Breast epithelium (tissue), 4 donors: ENCODE data around the gene DNMBP. TPM values are rescaled to one million over a fixed set of nuclear protein-coding genes. Genes with fewer than 3 reads are reported as not detected.

ENCODE experiments used
- DNase-seq, 2 donors: peaks; one replicate each; pipeline ENCODE4 v3.0.0-alpha.2; 2019; ENCODE audit warnings: low spot score in 2 of 2
- H3K27ac ChIP-seq, 2 donors: fragments of 200-600 bp; sonication (generic) in 1 of 2; one replicate each; pipeline ENCODE4 v1.5.1; 2016 to 2019; ENCODE audit warnings: mild to moderate bottlenecking in 1 of 2
- H3K27me3 ChIP-seq, 2 donors: fragments of 200-600 bp; sonication (generic) in 1 of 2; one replicate each; pipeline versions ENCODE4 v1.5.1 to v1.6.0; 2017 to 2019; ENCODE audit warnings: control low read depth in 1 of 2, mild to moderate bottlenecking in 1 of 2
- H3K36me3 ChIP-seq: fragments of 200-600 bp; one replicate; pipeline ENCODE4 v1.5.1; 2019
- H3K4me1 ChIP-seq, 2 donors: fragments of 200-600 bp; sonication (generic); one replicate each; pipeline ENCODE4 v1.5.1; 2016 to 2019; ENCODE audit warnings: control low read depth in 1 of 2
- H3K4me3 ChIP-seq, 3 donors: fragments of 200-600 bp; sonication (generic); 1 replicate in 2 of 3; 2 replicates in 1 of 3; pipeline ENCODE4 v1.5.1; 2016 to 2019; ENCODE audit warnings: mild to moderate bottlenecking in 3 of 3, moderate library complexity in 2 of 3
- H3K9me3 ChIP-seq, 2 donors: fragments of 200-600 bp; sonication (generic) in 1 of 2; one replicate each; pipeline ENCODE4 v1.5.1; 2016 to 2019; ENCODE audit warnings: control low read depth in 1 of 2
- POLR2A ChIP-seq: fragments of 450-650 bp; IDR thresholded peaks from one replicate; pipeline ENCODE4 v1.6.1; 2016; ENCODE audit warnings: antibody characterized with exemption, mild to moderate bottlenecking, moderate library complexity
- POLR2AphosphoS5 ChIP-seq, 3 donors: sonication (generic); formaldehyde crosslinking; IDR thresholded peaks; one replicate each; pipeline ENCODE4 v1.6.1; 2017; ENCODE audit warnings: antibody characterized with exemption in 3 of 3
- intact Hi-C: fragments of 100-400 bp; cut with DNase I; formaldehyde crosslinking; loops from one replicate; pipeline ENCODE4 v1.15.1; 2023; ENCODE audit warnings: low total_unique reads
- total RNA-seq, 3 donors: library from RNA; depleted of rRNA; stranded (reverse); fragments of >200 nt; gene quantifications; one replicate each; pipeline ENCODE4 v1.1.0, GENCODE V29; 2016
- TF ChIP-seq, protein P1 (sequence below), 3 donors: fragments of 450-650 bp; IDR thresholded peaks; one replicate each; pipeline ENCODE4 v1.5.1; 2016 to 2017; ENCODE audit warnings: antibody characterized with exemption in 3 of 3, mild to moderate bottlenecking in 3 of 3, moderate library complexity in 3 of 3

The DNMBP gene
- total RNA-seq, 3 donors from 2014 or later, result 15.1 to 20.6 (median 15.5) TPM

DNA sequence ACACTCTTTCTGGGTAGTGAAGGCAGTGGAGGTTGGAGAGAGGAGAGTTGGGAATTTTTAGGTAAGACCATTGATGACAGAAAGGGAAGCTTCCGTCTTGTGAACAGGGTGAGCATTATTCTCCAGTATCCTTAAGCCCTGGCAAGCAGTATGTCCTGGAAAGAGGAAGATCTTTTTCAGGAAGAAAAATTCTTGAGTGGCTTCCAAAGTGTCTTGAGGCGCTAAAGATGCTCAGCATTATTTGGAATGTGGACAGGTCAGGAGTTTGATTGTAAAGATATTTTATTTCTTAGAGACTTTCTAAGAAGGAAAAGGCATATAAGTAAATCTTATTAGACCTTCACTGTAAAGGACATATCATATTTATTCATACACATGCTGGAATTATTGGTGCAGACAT lies 173.0 kb downstream of the DNMBP start:
- H3K9me3 ChIP-seq, result no peaks in the 10 kb centered on the region
- no peaks in the 10 kb centered on the region for H3K36me3 ChIP-seq
- H3K4me3 ChIP-seq, result no peak overlapping the region
- intact Hi-C loops, result no loop called here
- DNase-seq, result no peak
- no peak for TF ChIP-seq POLR2A
- TF ChIP-seq, protein P1, sequence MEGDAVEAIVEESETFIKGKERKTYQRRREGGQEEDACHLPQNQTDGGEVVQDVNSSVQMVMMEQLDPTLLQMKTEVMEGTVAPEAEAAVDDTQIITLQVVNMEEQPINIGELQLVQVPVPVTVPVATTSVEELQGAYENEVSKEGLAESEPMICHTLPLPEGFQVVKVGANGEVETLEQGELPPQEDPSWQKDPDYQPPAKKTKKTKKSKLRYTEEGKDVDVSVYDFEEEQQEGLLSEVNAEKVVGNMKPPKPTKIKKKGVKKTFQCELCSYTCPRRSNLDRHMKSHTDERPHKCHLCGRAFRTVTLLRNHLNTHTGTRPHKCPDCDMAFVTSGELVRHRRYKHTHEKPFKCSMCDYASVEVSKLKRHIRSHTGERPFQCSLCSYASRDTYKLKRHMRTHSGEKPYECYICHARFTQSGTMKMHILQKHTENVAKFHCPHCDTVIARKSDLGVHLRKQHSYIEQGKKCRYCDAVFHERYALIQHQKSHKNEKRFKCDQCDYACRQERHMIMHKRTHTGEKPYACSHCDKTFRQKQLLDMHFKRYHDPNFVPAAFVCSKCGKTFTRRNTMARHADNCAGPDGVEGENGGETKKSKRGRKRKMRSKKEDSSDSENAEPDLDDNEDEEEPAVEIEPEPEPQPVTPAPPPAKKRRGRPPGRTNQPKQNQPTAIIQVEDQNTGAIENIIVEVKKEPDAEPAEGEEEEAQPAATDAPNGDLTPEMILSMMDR (IDR thresholded peaks at IDR 0.05), result no peak
- TF ChIP-seq POLR2AphosphoS5 (IDR thresholded peaks at IDR 0.05), result no peak
- no peaks in the 10 kb centered on the region for H3K27me3 ChIP-seq
- H3K4me1 ChIP-seq, result no peaks in the 10 kb centered on the region
- no peak overlapping the region for H3K27ac ChIP-seq

DNA sequence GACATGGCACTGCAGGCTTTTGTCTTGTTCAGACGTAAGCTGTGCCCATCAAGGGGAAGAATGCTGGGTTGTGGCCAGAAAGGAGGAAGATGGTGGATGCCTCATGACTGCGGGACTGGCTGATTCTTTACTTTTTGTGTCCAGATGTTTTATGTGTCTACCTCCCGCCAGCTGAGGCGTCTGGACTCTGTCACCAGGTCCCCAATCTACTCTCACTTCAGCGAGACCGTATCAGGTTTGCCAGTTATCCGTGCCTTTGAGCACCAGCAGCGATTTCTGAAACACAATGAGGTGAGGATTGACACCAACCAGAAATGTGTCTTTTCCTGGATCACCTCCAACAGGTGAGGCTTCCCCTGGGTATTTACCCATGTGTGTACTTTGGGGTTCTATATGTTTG lies 173.8 kb downstream of the DNMBP start:
- TF ChIP-seq POLR2AphosphoS5 (IDR thresholded peaks at IDR 0.05), result no peak
- no peak for TF ChIP-seq POLR2A
- TF ChIP-seq, protein P1 (IDR thresholded peaks at IDR 0.05), result no peak
- DNase-seq, result no peak
- no peaks in the 10 kb centered on the region for H3K36me3 ChIP-seq
- no peaks in the 10 kb centered on the region for H3K27me3 ChIP-seq
- no peak overlapping the region for H3K4me3 ChIP-seq
- intact Hi-C loops, result no loop called here
- no peak overlapping the region for H3K27ac ChIP-seq
- H3K9me3 ChIP-seq, result no peaks in the 10 kb centered on the region
- H3K4me1 ChIP-seq, result no peaks in the 10 kb centered on the region

DNA sequence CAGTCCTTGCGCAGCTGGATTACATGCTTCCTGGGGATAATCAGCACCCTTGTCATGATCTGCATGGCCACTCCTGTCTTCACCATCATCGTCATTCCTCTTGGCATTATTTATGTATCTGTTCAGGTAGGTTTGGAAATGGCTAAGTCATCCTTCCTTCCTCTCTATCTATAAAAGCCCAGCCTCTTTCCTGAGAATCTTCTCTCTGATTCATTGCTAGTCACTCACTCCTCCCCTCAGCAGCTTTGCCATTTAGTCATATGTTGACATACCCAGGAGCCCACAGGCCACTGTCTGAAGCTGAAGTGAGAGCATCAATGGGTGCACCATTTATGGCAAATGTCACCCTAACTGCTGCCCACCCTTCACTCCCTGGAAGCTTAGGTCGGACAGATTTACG lies 175.3 kb downstream of the DNMBP start:
- no peak for TF ChIP-seq POLR2AphosphoS5 (IDR thresholded peaks at IDR 0.05)
- TF ChIP-seq POLR2A, result no peak
- TF ChIP-seq, protein P1 (IDR thresholded peaks at IDR 0.05), result no peak
- intact Hi-C loops, result no loop called here
- Histone ChIP-seq H3K27me3 (no peaks in the 10 kb centered on the region), H3K36me3 (no peaks in the 10 kb centered on the region), H3K4me3 (no peak overlapping the region), H3K9me3 (no peaks in the 10 kb centered on the region), H3K27ac (no peak overlapping the region), H3K4me1 (no peaks in the 10 kb centered on the region)
- no peak for DNase-seq

- TF ChIP-seq POLR2A, result no peak
- TF ChIP-seq, protein P1 (IDR thresholded peaks at IDR 0.05), result no peak
- no peak for TF ChIP-seq POLR2AphosphoS5 (IDR thresholded peaks at IDR 0.05)
- Histone ChIP-seq H3K27me3 (no peaks in the 10 kb centered on the region), H3K36me3 (no peaks in the 10 kb centered on the region), H3K9me3 (no peaks in the 10 kb centered on the region), H3K4me1 (no peaks in the 10 kb centered on the region), H3K4me3 (no peak overlapping the region), H3K27ac (no peak overlapping the region)
- intact Hi-C loops, result no loop called here
- no peak for DNase-seq
These were observed 177.3 kb downstream of the DNMBP start for GRCh38 chr10:99832439-99832838.

DNA sequence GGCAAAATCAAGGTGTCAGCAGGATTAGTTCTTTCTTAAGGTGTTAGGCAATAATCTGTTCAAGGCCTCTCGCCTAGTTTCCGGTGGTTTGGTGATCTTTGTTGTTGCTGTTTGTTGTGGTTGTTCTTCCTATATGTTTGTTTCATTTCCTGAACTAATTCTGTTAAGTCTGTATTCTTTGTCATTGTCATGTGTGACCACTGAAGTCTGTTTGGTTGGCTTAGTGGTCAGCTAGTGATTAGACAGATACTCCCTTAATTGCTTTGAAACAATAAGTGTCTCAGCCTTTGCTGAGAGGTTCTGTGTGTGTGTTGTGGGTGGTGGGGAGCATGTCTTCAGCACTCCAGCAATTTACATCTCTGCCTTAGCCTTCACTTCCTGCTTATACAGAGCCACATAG lies 181.3 kb downstream of the DNMBP start:
- DNase-seq, result no peak
- Histone ChIP-seq H3K27ac (no peak overlapping the region), H3K36me3 (no peaks in the 10 kb centered on the region), H3K4me3 (no peak overlapping the region), H3K9me3 (no peaks in the 10 kb centered on the region), H3K4me1 (no peaks in the 10 kb centered on the region), H3K27me3 (no peaks in the 10 kb centered on the region)
- TF ChIP-seq POLR2AphosphoS5 (IDR thresholded peaks at IDR 0.05) (no peak), POLR2A (no peak)
- TF ChIP-seq, protein P1 (IDR thresholded peaks at IDR 0.05), result no peak
- intact Hi-C loops, result no loop called here
